OCI-LY1 (cell line): Measurements from ENCODE around the gene DNAL4.

Experiments
- H2AFZ ChIP-seq: fragments of 200-600 bp; sonication (generic), shearing (Covaris generic); 2 replicates; pipeline ENCODE4 v1.6.0; 2014; ENCODE audit warnings: antibody characterized with exemption, mild to moderate bottlenecking, low read length
- H3F3A ChIP-seq: fragments of 200-600 bp; sonication (generic), shearing (Covaris generic); 2 replicates; pipeline ENCODE4 v1.6.0; 2014; ENCODE audit warnings: mild to moderate bottlenecking, antibody characterized with exemption, low read length, moderate library complexity; ENCODE audit not compliant: insufficient read depth
- H3K27ac ChIP-seq: fragments of 200-600 bp; sonication (generic); 2 replicates; pipeline ENCODE4 v1.5.1; 2014; ENCODE audit warnings: low read length, mixed run types, mild to moderate bottlenecking, low read depth; ENCODE audit not compliant: poor library complexity, severe bottlenecking
- H3K27me3 ChIP-seq: fragments of 200-600 bp; sonication (generic); 2 replicates; pipeline ENCODE4 v1.6.0; 2014; ENCODE audit warnings: antibody characterized with exemption, mild to moderate bottlenecking, low read length, moderate library complexity; ENCODE audit not compliant: insufficient read depth
- H3K36me3 ChIP-seq: fragments of 200-600 bp; sonication (generic); 2 replicates; pipeline ENCODE4 v1.6.1; 2014; ENCODE audit warnings: mild to moderate bottlenecking, antibody characterized with exemption, low read length, moderate library complexity, mixed read lengths; ENCODE audit not compliant: insufficient read depth
- H3K4me1 ChIP-seq: fragments of 200-600 bp; sonication (generic); 2 replicates; pipeline ENCODE4 v1.5.1; 2014; ENCODE audit warnings: mild to moderate bottlenecking, low read length, moderate library complexity; ENCODE audit not compliant: insufficient read depth, severe bottlenecking
- H3K4me2 ChIP-seq: fragments of 200-600 bp; sonication (generic), shearing (Covaris generic); 2 replicates; pipeline ENCODE4 v1.6.1; 2014; ENCODE audit warnings: low read length
- H3K4me3 ChIP-seq: fragments of 200-600 bp; sonication (generic); 2 replicates; pipeline ENCODE4 v1.5.1; 2014; ENCODE audit warnings: low read length, low read depth, mild to moderate bottlenecking, mixed read lengths; ENCODE audit not compliant: poor library complexity, severe bottlenecking
- H3K79me2 ChIP-seq: fragments of 200-600 bp; shearing (Covaris generic); 2 replicates; pipeline ENCODE4 v1.6.1; 2016; ENCODE audit warnings: mixed run types, low read length, mixed read lengths; ENCODE audit not compliant: insufficient read depth
- H3K9ac ChIP-seq: fragments of 200-600 bp; sonication (generic), shearing (Covaris generic); 2 replicates; pipeline ENCODE4 v1.6.1; 2014; ENCODE audit warnings: mild to moderate bottlenecking, low read length, mixed read lengths
- H3K9me2 ChIP-seq: fragments of 200-600 bp; sonication (generic), shearing (Covaris generic); 2 replicates; pipeline ENCODE4 v1.6.1; 2014; ENCODE audit warnings: low read depth, mild to moderate bottlenecking, low read length, mixed read lengths
- H3K9me3 ChIP-seq: fragments of 200-600 bp; shearing (Covaris generic); 2 replicates; pipeline ENCODE4 v1.6.1; 2014; ENCODE audit warnings: low read length, mixed read lengths
- H4K20me1 ChIP-seq: fragments of 200-600 bp; sonication (generic), shearing (Covaris generic); 2 replicates; pipeline ENCODE4 v1.6.0; 2016; ENCODE audit warnings: mild to moderate bottlenecking, low read length; ENCODE audit not compliant: insufficient read depth
- EZH2 ChIP-seq: fragments of 200-600 bp; sonication (generic), shearing (Covaris generic); IDR thresholded peaks from 2 replicates; pipeline ENCODE4 v1.8.0; 2017; ENCODE audit warnings: borderline replicate concordance, mixed run types, mild to moderate bottlenecking, antibody characterized with exemption, low read length, moderate library complexity, mixed read lengths
- TF ChIP-seq, protein P1 (sequence below): fragments of 200-600 bp; sonication (generic), shearing (Covaris generic); IDR thresholded peaks from 2 replicates; pipeline ENCODE4 v1.5.1; 2017; ENCODE audit warnings: mild to moderate bottlenecking, antibody characterized with exemption, low read length, moderate library complexity, mixed read lengths

The DNAL4 gene

DNA sequence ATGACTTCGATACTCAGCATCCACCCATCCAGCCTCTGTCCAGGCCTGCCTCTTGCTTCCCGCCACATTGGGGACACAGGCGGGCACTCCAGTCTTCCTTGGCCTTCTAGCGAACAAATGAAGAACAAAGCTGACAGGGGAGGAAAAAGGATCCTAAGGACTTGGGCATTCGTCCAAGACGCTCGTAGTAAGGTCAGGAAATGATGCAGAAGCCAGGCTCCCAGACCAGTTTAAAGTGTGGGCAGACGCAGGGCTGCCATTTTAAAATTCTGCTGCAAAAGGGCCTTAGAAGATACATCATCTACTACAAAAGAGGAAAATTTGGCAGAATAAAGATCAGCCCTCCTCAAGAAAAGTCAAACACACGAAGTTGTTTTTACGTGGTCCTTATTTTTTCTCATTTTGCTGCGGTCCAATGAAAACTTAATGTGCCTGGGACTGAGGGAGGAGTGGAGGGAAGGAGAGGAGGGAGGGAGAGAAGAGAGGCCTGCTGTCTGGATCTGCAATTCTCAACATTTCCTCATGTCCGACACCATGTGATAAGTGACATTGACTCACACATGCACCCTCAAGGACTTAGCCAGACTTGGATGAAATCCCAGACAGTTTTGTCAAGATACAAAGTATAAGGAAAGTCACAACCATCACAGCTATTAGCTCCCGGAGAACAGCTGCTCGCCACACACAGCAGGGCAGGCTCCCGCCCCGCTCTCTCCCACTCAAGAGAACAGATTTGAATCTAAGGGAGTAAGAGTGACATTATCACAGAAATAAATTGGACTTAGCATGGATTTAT lies 5.7 kb downstream of the DNAL4 start:
- Histone ChIP-seq H3K27me3 (no peaks in the 10 kb centered on the region), H3K79me2 (no peaks in the 10 kb centered on the region), H3K9me2 (no peaks in the 10 kb centered on the region), H3K4me3 (no peak overlapping the region), H3K9ac (no peak overlapping the region), H3K4me2 (no peak overlapping the region), H3K36me3 (no peaks in the 10 kb centered on the region), H4K20me1 (no peaks in the 10 kb centered on the region), H3K27ac (no peak overlapping the region), H3F3A (no peaks in the 10 kb centered on the region), H3K9me3 (no peaks in the 10 kb centered on the region), H3K4me1 (peaks cover 2% of the 10 kb centered on the region), H2AFZ (no peak overlapping the region)
- TF ChIP-seq, protein P1, sequence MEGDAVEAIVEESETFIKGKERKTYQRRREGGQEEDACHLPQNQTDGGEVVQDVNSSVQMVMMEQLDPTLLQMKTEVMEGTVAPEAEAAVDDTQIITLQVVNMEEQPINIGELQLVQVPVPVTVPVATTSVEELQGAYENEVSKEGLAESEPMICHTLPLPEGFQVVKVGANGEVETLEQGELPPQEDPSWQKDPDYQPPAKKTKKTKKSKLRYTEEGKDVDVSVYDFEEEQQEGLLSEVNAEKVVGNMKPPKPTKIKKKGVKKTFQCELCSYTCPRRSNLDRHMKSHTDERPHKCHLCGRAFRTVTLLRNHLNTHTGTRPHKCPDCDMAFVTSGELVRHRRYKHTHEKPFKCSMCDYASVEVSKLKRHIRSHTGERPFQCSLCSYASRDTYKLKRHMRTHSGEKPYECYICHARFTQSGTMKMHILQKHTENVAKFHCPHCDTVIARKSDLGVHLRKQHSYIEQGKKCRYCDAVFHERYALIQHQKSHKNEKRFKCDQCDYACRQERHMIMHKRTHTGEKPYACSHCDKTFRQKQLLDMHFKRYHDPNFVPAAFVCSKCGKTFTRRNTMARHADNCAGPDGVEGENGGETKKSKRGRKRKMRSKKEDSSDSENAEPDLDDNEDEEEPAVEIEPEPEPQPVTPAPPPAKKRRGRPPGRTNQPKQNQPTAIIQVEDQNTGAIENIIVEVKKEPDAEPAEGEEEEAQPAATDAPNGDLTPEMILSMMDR, result no peak
- TF ChIP-seq EZH2, result no peak

DNA sequence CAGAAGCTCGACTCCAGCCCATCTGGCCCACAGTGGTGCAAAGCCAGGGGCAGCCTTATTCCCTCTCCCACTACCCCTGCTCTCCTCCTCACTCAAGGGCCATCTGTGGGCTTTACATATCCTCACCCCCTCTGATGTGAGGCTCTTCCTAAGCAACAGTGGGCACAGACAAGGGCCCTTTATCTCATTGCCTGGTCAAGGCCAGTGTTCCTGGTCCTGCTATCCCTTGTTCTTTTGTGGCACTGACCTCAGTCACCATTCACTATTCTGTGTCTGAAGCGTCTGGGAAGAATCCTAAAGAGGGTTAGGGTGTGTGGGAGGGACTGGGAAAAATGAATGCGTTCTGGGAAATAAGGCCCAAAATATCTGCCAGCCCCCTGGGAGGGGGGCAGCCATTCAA lies 7.3 kb downstream of the DNAL4 start:
- Histone ChIP-seq H3K4me2 (no peak overlapping the region), H3K4me1 (no peaks in the 10 kb centered on the region), H3K9ac (no peak overlapping the region), H3K27me3 (no peaks in the 10 kb centered on the region), H3F3A (no peaks in the 10 kb centered on the region), H3K4me3 (no peak overlapping the region), H4K20me1 (no peaks in the 10 kb centered on the region), H3K36me3 (no peaks in the 10 kb centered on the region), H3K9me3 (no peaks in the 10 kb centered on the region), H3K9me2 (no peaks in the 10 kb centered on the region), H3K27ac (no peak overlapping the region), H2AFZ (no peak overlapping the region), H3K79me2 (no peaks in the 10 kb centered on the region)
- TF ChIP-seq, protein P1, result no peak
- no peak for TF ChIP-seq EZH2

DNA sequence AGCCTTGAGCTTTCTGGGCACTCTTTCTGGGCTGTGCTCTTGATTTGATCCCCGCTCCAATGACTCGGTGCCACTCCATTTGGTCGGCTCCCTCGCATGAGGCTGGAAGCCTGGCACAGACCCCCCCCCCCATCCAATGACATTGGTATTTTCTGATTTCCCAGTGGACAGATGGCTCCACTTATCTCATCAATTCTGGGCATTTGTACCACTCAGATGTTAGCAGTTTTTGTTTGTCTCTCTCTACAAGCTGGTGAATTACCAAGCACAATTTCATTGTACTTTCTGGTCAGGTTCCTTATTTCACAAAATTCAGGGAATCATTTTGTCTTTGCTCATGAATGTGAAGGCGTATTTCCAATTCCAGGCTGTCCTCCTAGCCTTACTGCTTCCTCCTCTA lies 9.1 kb downstream of the DNAL4 start:
- Histone ChIP-seq H3K79me2 (no peaks in the 10 kb centered on the region), H4K20me1 (no peaks in the 10 kb centered on the region), H3K9me3 (no peaks in the 10 kb centered on the region), H3K9ac (no peak overlapping the region), H2AFZ (no peak overlapping the region), H3K36me3 (no peaks in the 10 kb centered on the region), H3K4me3 (no peak overlapping the region), H3K4me1 (no peaks in the 10 kb centered on the region), H3K4me2 (no peak overlapping the region), H3K27me3 (no peaks in the 10 kb centered on the region), H3K27ac (no peak overlapping the region), H3K9me2 (no peaks in the 10 kb centered on the region), H3F3A (no peaks in the 10 kb centered on the region)
- TF ChIP-seq, protein P1, result no peak
- TF ChIP-seq EZH2, result no peak
